Neural cell (in vitro differentiated cells): ENCODE measurements around the gene LDLRAD4. TPM values are rescaled to one million over a fixed set of nuclear protein-coding genes. Genes with fewer than 3 reads are reported as not detected.

ENCODE experiments used
- H2AFZ ChIP-seq: fragments of 200-600, 300-800 bp; sonication (generic), shearing (Covaris generic); 2 replicates; pipeline ENCODE4 v1.6.0; 2014; ENCODE audit warnings: low read depth, mild to moderate bottlenecking, antibody characterized with exemption, low read length, moderate library complexity
- H3F3A ChIP-seq: fragments of 200-600 bp; shearing (Covaris generic); 2 replicates; pipeline ENCODE4 v1.6.1; 2016; ENCODE audit warnings: mild to moderate bottlenecking, moderate library complexity, mixed read lengths, antibody characterized with exemption, low read length; ENCODE audit not compliant: insufficient read depth, poor library complexity, severe bottlenecking
- H3K27ac ChIP-seq: fragments of 200-600, 300-800 bp; sonication (generic), shearing (Covaris generic); 2 replicates; pipeline ENCODE4 v1.5.1; 2014; ENCODE audit warnings: mild to moderate bottlenecking, low read length, moderate library complexity
- H3K27me3 ChIP-seq: fragments of 300-800, 200-600 bp; sonication (generic), shearing (Covaris generic); 2 replicates; pipeline ENCODE4 v1.6.0; 2014; ENCODE audit warnings: mild to moderate bottlenecking, low read depth, low read length, moderate library complexity; ENCODE audit not compliant: insufficient read depth
- H3K36me3 ChIP-seq: fragments of 300-800, 200-600 bp; sonication (generic), shearing (Covaris generic); 2 replicates; pipeline ENCODE4 v1.5.1; 2014; ENCODE audit warnings: mild to moderate bottlenecking, antibody characterized with exemption, low read length, moderate library complexity; ENCODE audit not compliant: insufficient read depth
- H3K4me2 ChIP-seq: fragments of 300-800, 200-600 bp; sonication (generic), shearing (Covaris generic); 2 replicates; pipeline ENCODE4 v1.6.0; 2014; ENCODE audit warnings: mild to moderate bottlenecking, low read length
- H3K4me3 ChIP-seq: fragments of 300-800, 200-600 bp; sonication (generic), shearing (Covaris generic); 2 replicates; pipeline ENCODE4 v1.5.1; 2014; ENCODE audit warnings: mild to moderate bottlenecking, low read length, moderate library complexity
- H3K79me2 ChIP-seq: fragments of 200-600 bp; shearing (Covaris generic); replicated peaks from 2 replicates; pipeline ENCODE4 v1.6.0; 2014; ENCODE audit warnings: mild to moderate bottlenecking, low read length, moderate library complexity; ENCODE audit not compliant: insufficient read depth
- H3K9ac ChIP-seq: fragments of 300-800, 200-600 bp; sonication (generic), shearing (Covaris generic); 2 replicates; pipeline ENCODE4 v1.6.1; 2016; ENCODE audit warnings: mild to moderate bottlenecking, low read length, mixed read lengths
- H3K9me2 ChIP-seq: fragments of 200-600 bp; shearing (Covaris generic); 2 replicates; pipeline ENCODE4 v1.6.1; 2016; ENCODE audit warnings: mild to moderate bottlenecking, low read length, mixed read lengths; ENCODE audit not compliant: insufficient read depth
- H3K9me3 ChIP-seq: fragments of 200-600, 300-800 bp; sonication (generic), shearing (Covaris generic); 2 replicates; pipeline ENCODE4 v1.6.1; 2016; ENCODE audit warnings: mild to moderate bottlenecking, mixed run types, low read length, moderate library complexity, mixed read lengths
- H4K20me1 ChIP-seq: fragments of 200-600 bp; shearing (Covaris generic); 2 replicates; pipeline ENCODE4 v1.6.1; 2016; ENCODE audit warnings: mild to moderate bottlenecking, mixed run types; ENCODE audit not compliant: insufficient read depth
- CTCF ChIP-seq: fragments of 450-650 bp; IDR thresholded peaks from 2 replicates; pipeline ENCODE4 v1.5.1; 2014; ENCODE audit warnings: antibody characterized with exemption, mild to moderate bottlenecking, moderate library complexity; ENCODE audit not compliant: poor library complexity, severe bottlenecking
- EP300 ChIP-seq: fragments of 450-650 bp; conservative IDR thresholded peaks from 2 replicates; pipeline ENCODE4 v1.6.1; 2014; ENCODE audit warnings: antibody characterized with exemption, mild to moderate bottlenecking, moderate library complexity; ENCODE audit not compliant: poor library complexity, severe bottlenecking
- EZH2 ChIP-seq: fragments of 200-600, 300-800 bp; shearing (Covaris generic), sonication (generic); IDR thresholded peaks from 2 replicates; pipeline ENCODE4 v1.6.1; 2014; ENCODE audit warnings: antibody characterized with exemption, low read length, borderline replicate concordance, mild to moderate bottlenecking; ENCODE audit not compliant: insufficient read depth, poor library complexity, severe bottlenecking
- MXI1 ChIP-seq: fragments of 450-650 bp; conservative IDR thresholded peaks from 2 replicates; pipeline ENCODE4 v1.6.1; 2014; ENCODE audit warnings: antibody characterized with exemption, mild to moderate bottlenecking; ENCODE audit not compliant: poor library complexity, severe bottlenecking
- POLR2AphosphoS5 ChIP-seq: IDR thresholded peaks from 2 replicates; pipeline ENCODE4 v1.6.1; 2012
- RAD21 ChIP-seq: fragments of 450-650 bp; conservative IDR thresholded peaks from 2 replicates; pipeline ENCODE4 v1.6.1; 2014; ENCODE audit warnings: antibody characterized with exemption, mild to moderate bottlenecking, moderate library complexity
- REST ChIP-seq: IDR thresholded peaks from 2 replicates; pipeline ENCODE4 v1.6.1; 2012; ENCODE audit warnings: borderline replicate concordance
- SMC3 ChIP-seq: fragments of 450-650 bp; conservative IDR thresholded peaks from 2 replicates; pipeline ENCODE4 v1.6.1; 2014; ENCODE audit warnings: antibody characterized with exemption, mild to moderate bottlenecking, moderate library complexity; ENCODE audit not compliant: poor library complexity
- TAF1 ChIP-seq: IDR thresholded peaks from 2 replicates; pipeline ENCODE4 v1.6.1; 2012; ENCODE audit warnings: low read depth
- polyA plus RNA-seq: library from polyadenylated mRNA; depleted of rRNA; stranded (reverse); fragments of >200 nt; gene quantifications from 2 replicates; pipeline ENCODE4 v1.2.3, GENCODE V29; 2014

Gene LDLRAD4
- polyA plus RNA-seq, 1 donor from 2014 or later: 3.7 TPM

- no peak overlapping the region for H2AFZ ChIP-seq
- H4K20me1 ChIP-seq: no peaks in the 10 kb centered on the region
- no peak overlapping the region for H3K9ac ChIP-seq
- no peaks in the 10 kb centered on the region for H3F3A ChIP-seq
- no peak overlapping the region for H3K27ac ChIP-seq
- no peaks in the 10 kb centered on the region for H3K36me3 ChIP-seq
- no peaks in the 10 kb centered on the region for H3K9me2 ChIP-seq
- H3K9me3 ChIP-seq: no peaks in the 10 kb centered on the region
- H3K27me3 ChIP-seq: no peaks in the 10 kb centered on the region
- no peaks in the 10 kb centered on the region for H3K79me2 ChIP-seq
- no peak overlapping the region for H3K4me3 ChIP-seq
- TF ChIP-seq EZH2 (no peak), TAF1 (no peak), EP300 (no peak), REST (no peak), MXI1 (no peak), SMC3 (no peak), RAD21 (no peak), POLR2AphosphoS5 (no peak), CTCF (no peak)
- H3K4me2 ChIP-seq: no peak overlapping the region
These were observed 234.5 kb downstream of the LDLRAD4 start for GRCh38 chr18:13452871-13453680.

- H3K4me3 ChIP-seq: no peak overlapping the region
- H3K36me3 ChIP-seq: no peaks in the 10 kb centered on the region
- H3K27me3 ChIP-seq: no peaks in the 10 kb centered on the region
- no peaks in the 10 kb centered on the region for H3F3A ChIP-seq
- H3K79me2 ChIP-seq: no peaks in the 10 kb centered on the region
- H3K4me2 ChIP-seq: no peak overlapping the region
- no peaks in the 10 kb centered on the region for H3K9me3 ChIP-seq
- no peaks in the 10 kb centered on the region for H4K20me1 ChIP-seq
- no peaks in the 10 kb centered on the region for H3K9me2 ChIP-seq
- no peak overlapping the region for H3K9ac ChIP-seq
- no peak overlapping the region for H3K27ac ChIP-seq
- TF ChIP-seq TAF1: no peak
- no peak for TF ChIP-seq POLR2AphosphoS5
- TF ChIP-seq SMC3: no peak
- TF ChIP-seq EP300: no peak
- no peak for TF ChIP-seq EZH2
- TF ChIP-seq CTCF: no peak
- no peak for TF ChIP-seq REST
- TF ChIP-seq RAD21: no peak
- no peak for TF ChIP-seq MXI1
- H2AFZ ChIP-seq: no peak overlapping the region
These were observed 235.2 kb downstream of the LDLRAD4 start for GRCh38 chr18:13453714-13454113.
